ENCODE measurements around the gene SRGAP2C.
"Not testable (repeated sequence)": the region's sequence is repeated elsewhere in the genome, so short reads cannot be mapped to it uniquely, and the experiment has no call there.

DNA sequence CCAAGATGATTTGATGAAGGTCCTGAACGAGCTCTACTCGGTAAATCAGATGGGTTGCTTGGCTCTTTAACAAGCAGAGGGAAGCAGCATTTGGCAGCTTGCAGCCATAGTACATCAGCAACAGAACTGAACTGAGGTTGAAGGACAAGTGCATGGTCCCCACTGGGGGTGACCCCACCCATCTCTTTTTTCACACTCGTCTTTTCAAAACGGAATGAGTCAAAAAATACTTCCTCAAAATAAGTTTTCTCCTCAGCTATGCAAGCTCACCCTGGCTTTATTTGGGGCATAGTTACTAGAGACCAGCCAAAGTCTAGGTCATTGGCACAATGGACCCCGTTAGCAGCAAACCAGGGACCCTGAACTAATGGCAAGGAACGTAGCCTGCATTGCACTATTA lies 180.5 kb downstream of the SRGAP2C start:
- not testable (repeated sequence) for TF ChIP-seq GABPA (IDR thresholded peaks at IDR 0.05; ENCODE audit: low read depth, low read length); GABPA (CRISPR knock-in tag; IDR thresholded peaks at IDR 0.05; ENCODE audit: low read depth); FOXJ3 (CRISPR knock-in tag; IDR thresholded peaks at IDR 0.05; ENCODE audit: borderline replicate concordance); KAT2B (IDR thresholded peaks at IDR 0.05; ENCODE audit: borderline replicate concordance, low read depth, low read length); MAFK (conservative IDR thresholded peaks at IDR 0.05 in 1 of 2, IDR thresholded peaks at IDR 0.05 in 1 of 2; ENCODE audit: low read length in 2 of 2)
